HCT116 (cell line): ENCODE results near the gene STX2. TPM values are rescaled to one million over a fixed set of nuclear protein-coding genes. Genes with fewer than 3 reads are reported as not detected.

Source experiments
- ATAC-seq: fragments of 200-7000 bp; cut with Tn5 transposase; 2 replicates; pipeline ENCODE4 v1.9.1; 2020; ENCODE audit warnings: mild to moderate bottlenecking, moderate library complexity
- BruUV-seq: library from RNA; stranded (reverse); fragments of 400-500 nt; replicated peaks from 2 replicates; lab custom pipeline; 2021; lab: Mats Ljungman, UMichigan
- CTCF ChIA-PET: fragments of 300-600 bp; sonication (Branson Sonifier 250); formaldehyde crosslinking; loops from one replicate; lab custom pipeline; 2021; ENCODE audit warnings: antibody characterized with exemption; lab: Charles Lee
- POLR2A ChIA-PET: fragments of 300-600, 350-600 bp; sonication (Branson Sonifier 250); formaldehyde crosslinking; loops from one replicate; lab custom pipeline; 2021; ENCODE audit warnings: antibody characterized with exemption; lab: Charles Lee
- RAD21 ChIA-PET, 2 experiments: fragments of 300-600 bp; sonication (Branson Sonifier 250); formaldehyde crosslinking; loops; one replicate each; lab custom pipeline; 2023; ENCODE audit warnings: low total read pairs in 2 of 2; ENCODE audit not compliant: uncharacterized antibody in 2 of 2, unreplicated experiment in 2 of 2, low non-redundant PET in 1 of 2; lab: Charles Lee
- DNase-seq: peaks from one replicate; pipeline ENCODE4 v3.0.0-alpha.2; 2010; ENCODE audit warnings: low read depth, low spot score
- H2AFZ ChIP-seq: fragments of 200-600 bp; shearing (Covaris generic), sonication (generic); 2 replicates; pipeline ENCODE4 v1.6.1; 2017; ENCODE audit warnings: low read depth, mixed run types, mixed read lengths, antibody characterized with exemption, low read length; ENCODE audit not compliant: poor library complexity, severe bottlenecking
- H3K27ac ChIP-seq: 2 replicates; pipeline ENCODE4 v1.5.1; 2012; ENCODE audit warnings: low read depth, low read length
- H3K27me3 ChIP-seq: fragments of 200-600 bp; sonication (generic); 2 replicates; pipeline ENCODE4 v1.6.1; 2016; ENCODE audit warnings: mixed run types, low read length, mixed read lengths; ENCODE audit not compliant: insufficient read depth
- H3K36me3 ChIP-seq, 2 experiments: fragments of 200-500 bp in 1 of 2; fragments of 200-600 bp in 1 of 2; sonication (Bioruptor generic) in 1 of 2; sonication (generic) in 1 of 2; 2 replicates each; pipeline versions ENCODE4 v1.5.1 to v1.6.1; 2014 to 2016; ENCODE audit warnings: low read length in 2 of 2, inconsistent platforms in 1 of 2, mixed read lengths in 1 of 2, mixed run types in 1 of 2; ENCODE audit not compliant: insufficient read depth in 2 of 2, control insufficient read depth in 1 of 2
- H3K4me1 ChIP-seq, 2 experiments: fragments of 200-600 bp in 1 of 2; sonication (generic) in 1 of 2; 2 replicates each; pipeline versions ENCODE4 v1.5.1 to v1.6.1; 2012 to 2017; ENCODE audit warnings: low read length in 2 of 2, inconsistent platforms in 1 of 2, mild to moderate bottlenecking in 1 of 2, mixed read lengths in 1 of 2, mixed run types in 1 of 2, moderate library complexity in 1 of 2; ENCODE audit not compliant: insufficient read depth in 2 of 2, control insufficient read depth in 1 of 2
- H3K4me2 ChIP-seq: fragments of 200-600 bp; sonication (generic); 2 replicates; pipeline ENCODE4 v1.6.1; 2017; ENCODE audit warnings: mixed run types, low read length, mixed read lengths
- H3K4me3 ChIP-seq, 2 experiments: fragments of 200-600 bp in 1 of 2; sonication (generic) in 1 of 2; replicated peaks in 1 of 2; 2 replicates each; pipeline ENCODE4 v1.5.1; 2011 to 2016; ENCODE audit warnings: low read length in 2 of 2, control low read depth in 1 of 2, low read depth in 1 of 2, mild to moderate bottlenecking in 1 of 2, mixed read lengths in 1 of 2, mixed run types in 1 of 2
- H3K79me2 ChIP-seq: fragments of 200-600 bp; sonication (generic); 2 replicates; pipeline ENCODE4 v1.6.1; 2017; ENCODE audit warnings: mild to moderate bottlenecking, mixed run types, low read length, moderate library complexity, mixed read lengths; ENCODE audit not compliant: insufficient read depth
- H3K9ac ChIP-seq: fragments of 200-600 bp; sonication (generic); 2 replicates; pipeline ENCODE4 v1.6.1; 2016; ENCODE audit warnings: low read length, mixed read lengths
- H3K9me2 ChIP-seq: fragments of 200-600 bp; sonication (generic), shearing (Covaris generic); 2 replicates; pipeline ENCODE4 v1.6.1; 2017; ENCODE audit warnings: mixed run types, mild to moderate bottlenecking, moderate library complexity; ENCODE audit not compliant: insufficient read depth
- H3K9me3 ChIP-seq, 2 experiments: fragments of 200-500 bp in 1 of 2; fragments of 200-600 bp in 1 of 2; sonication (Bioruptor generic) in 1 of 2; sonication (generic) in 1 of 2; 2 replicates each; pipeline ENCODE4 v1.6.1; 2014 to 2017; ENCODE audit warnings: low read length in 2 of 2, mixed read lengths in 2 of 2, inconsistent platforms in 1 of 2, low read depth in 1 of 2, mild to moderate bottlenecking in 1 of 2, mixed run types in 1 of 2, moderate library complexity in 1 of 2; ENCODE audit not compliant: control insufficient read depth in 1 of 2, insufficient read depth in 1 of 2
- H4K20me1 ChIP-seq: fragments of 200-600 bp; sonication (generic), shearing (Covaris generic); 2 replicates; pipeline ENCODE4 v1.6.1; 2017; ENCODE audit warnings: mixed run types, mild to moderate bottlenecking, moderate library complexity; ENCODE audit not compliant: insufficient read depth
- ATF3 ChIP-seq: IDR thresholded peaks from 2 replicates; pipeline ENCODE4 v1.6.1; 2012
- CBX3 ChIP-seq: IDR thresholded peaks from 2 replicates; pipeline ENCODE4 v1.6.1; 2012; ENCODE audit warnings: low read depth
- CEBPB ChIP-seq: IDR thresholded peaks from 2 replicates; pipeline ENCODE4 v1.6.1; 2012; ENCODE audit warnings: low read depth
- CTCF ChIP-seq, 3 experiments: fragments of 200-600 bp in 1 of 3; sonication (generic) in 1 of 3; IDR thresholded peaks in 2 of 3; conservative IDR thresholded peaks in 1 of 3; 2 replicates each; pipeline ENCODE4 v1.5.1; 2012 to 2017; ENCODE audit warnings: low read depth in 2 of 3, low read length in 2 of 3, antibody characterized with exemption in 1 of 3, borderline replicate concordance in 1 of 3, control low read depth in 1 of 3, mild to moderate bottlenecking in 1 of 3, mixed read lengths in 1 of 3, mixed run types in 1 of 3, moderate library complexity in 1 of 3; ENCODE audit not compliant: insufficient read depth in 1 of 3
- EGR1 ChIP-seq: IDR thresholded peaks from 2 replicates; pipeline ENCODE4 v1.6.1; 2012; ENCODE audit warnings: low read depth
- ELF1 ChIP-seq: IDR thresholded peaks from 2 replicates; pipeline ENCODE4 v1.6.1; 2012; ENCODE audit warnings: low read depth, borderline replicate concordance
- EZH2 ChIP-seq: fragments of 200-600 bp; sonication (generic); IDR thresholded peaks from 2 replicates; pipeline ENCODE4 v1.6.1; 2017; ENCODE audit warnings: antibody characterized with exemption, mixed run types
- EZH2phosphoT487 ChIP-seq: fragments of 200-600 bp; IDR thresholded peaks from 2 replicates; pipeline ENCODE4 v1.6.1; 2018; ENCODE audit warnings: antibody characterized with exemption, borderline replicate concordance
- FOSL1 ChIP-seq: IDR thresholded peaks from 2 replicates; pipeline ENCODE4 v1.6.1; 2012; ENCODE audit warnings: low read depth
- MAX ChIP-seq: IDR thresholded peaks from 2 replicates; pipeline ENCODE4 v1.6.1; 2012
- POLR2A ChIP-seq: IDR thresholded peaks from 2 replicates; pipeline ENCODE4 v1.7.0; 2011; ENCODE audit warnings: borderline replicate concordance; ENCODE audit not compliant: insufficient read depth, insufficient read length; ENCODE audit errors: extremely low read depth
- POLR2AphosphoS5 ChIP-seq: IDR thresholded peaks from 2 replicates; pipeline ENCODE4 v1.6.1; 2011; ENCODE audit warnings: mild to moderate bottlenecking, low read depth, low read length, moderate library complexity
- RAD21 ChIP-seq: IDR thresholded peaks from 2 replicates; pipeline ENCODE4 v1.6.1; 2012; ENCODE audit warnings: low read depth, mild to moderate bottlenecking
- REST ChIP-seq: IDR thresholded peaks from 2 replicates; pipeline ENCODE4 v1.6.1; 2012; ENCODE audit warnings: low read depth
- SIN3A ChIP-seq: IDR thresholded peaks from 2 replicates; pipeline ENCODE4 v1.6.1; 2012; ENCODE audit warnings: low read depth
- SP1 ChIP-seq: IDR thresholded peaks from 2 replicates; pipeline ENCODE4 v1.6.1; 2012; ENCODE audit warnings: low read depth
- SRF ChIP-seq: IDR thresholded peaks from 2 replicates; pipeline ENCODE4 v1.6.1; 2012; ENCODE audit warnings: low read depth
- TCF7L2 ChIP-seq: IDR thresholded peaks from 2 replicates; pipeline ENCODE4 v1.7.0; 2011; ENCODE audit warnings: borderline replicate concordance, inconsistent platforms; ENCODE audit not compliant: insufficient read depth, insufficient read length; ENCODE audit errors: extremely low read depth
- ZFX ChIP-seq: fragments of 450-650 bp; IDR thresholded peaks from 2 replicates; pipeline ENCODE4 v1.6.1; 2017
- ZNF274 ChIP-seq: fragments of 200-500 bp; sonication (Bioruptor generic); IDR thresholded peaks from 2 replicates; pipeline ENCODE4 v1.6.1; 2014; ENCODE audit warnings: mild to moderate bottlenecking, low read depth, low read length, inconsistent platforms
- intact Hi-C: fragments of 100-400 bp; cut with micrococcal nuclease; formaldehyde crosslinking; loops from 2 replicates; pipeline ENCODE4 v1.10.0; 2022
- total RNA-seq: library from RNA; stranded (reverse); gene quantifications from one replicate; pipeline ENCODE4 v1.2.1, GENCODE V29; 2021; ENCODE audit not compliant: unreplicated experiment

Gene STX2
- total RNA-seq, 1 experiment from 2014 or later, result 19.2 TPM

GRCh38 chr12:130805635-130806034 is 33.4 kb downstream of the STX2 start (continued):
- TF ChIP-seq FOSL1 (no peak), ZNF274 (no peak), TCF7L2 (no peak), EZH2 (no peak)
- TF ChIP-seq, all 23 proteins: peak for 0

- DNase-seq (no peak), ATAC-seq (no peak)
- TF ChIP-seq POLR2A (no peak), EZH2 (no peak), SIN3A (no peak), RAD21 (no peak), CBX3 (no peak), MAX (no peak), FOSL1 (no peak), EZH2phosphoT487 (no peak), SRF (no peak), ZNF274 (no peak), ZFX (no peak), POLR2AphosphoS5 (no peak), SP1 (no peak), CEBPB (no peak), ATF3 (no peak), REST (no peak), EGR1 (no peak), CTCF (IDR thresholded peaks at IDR 0.05 in 2 of 3, conservative IDR thresholded peaks at IDR 0.05 in 1 of 3; ENCODE audit: borderline replicate concordance in 1 of 3, insufficient read depth in 1 of 3, low read depth in 2 of 3, low read length in 2 of 3) (no peak), ELF1 (no peak)
- no peak overlapping the region for H3K9ac ChIP-seq
- H4K20me1 ChIP-seq, result no peaks in the 10 kb centered on the region
- intact Hi-C loops, result no loop called here
- H2AFZ ChIP-seq, result no peak overlapping the region
- H3K4me2 ChIP-seq, result no peak overlapping the region
- H3K79me2 ChIP-seq, result no peaks in the 10 kb centered on the region
- H3K36me3 ChIP-seq, result peaks cover 7 to 14% of the 10 kb centered on the region in 2 experiments; a peak in 3 of 4 replicates
- H3K9me2 ChIP-seq, result no peaks in the 10 kb centered on the region
- POLR2A ChIA-PET, result no interaction called here
- CTCF ChIA-PET, result no interaction called here
- H3K4me1 ChIP-seq, result peaks cover 0 to 4% of the 10 kb centered on the region in 2 experiments; a peak in 1 of 4 replicates
- H3K27ac ChIP-seq, result no peak overlapping the region
- RAD21 ChIA-PET, result no interaction called here
- H3K27me3 ChIP-seq, result no peaks in the 10 kb centered on the region
- no TSS peak for BruUV-seq
- H3K9me3 ChIP-seq, result no peaks in the 10 kb centered on the region
- H3K4me3 ChIP-seq, result no peak overlapping the region
Observed at GRCh38 chr12:130804216-130804615, 34.8 kb downstream of the STX2 start.
